HS-27A (cell line): ENCODE measurements around the gene OSBPL2.

Source experiments
- DNase-seq: peaks from one replicate; pipeline ENCODE4 v3.0.0-alpha.2; 2012; ENCODE audit warnings: low read depth, missing footprints

Gene OSBPL2

GRCh38 chr20:62206388-62206775 lies 31.9 kb upstream of the OSBPL2 start:
- DNase-seq = no peak

GRCh38 chr20:62208061-62208794 lies 30.1 kb upstream of the OSBPL2 start:
- no peak for DNase-seq

GRCh38 chr20:62208795-62209755 lies 29.2 kb upstream of the OSBPL2 start:
- no peak for DNase-seq

- DNase-seq = no peak
Observed at GRCh38 chr20:62209850-62210495, 28.3 kb upstream of the OSBPL2 start.

GRCh38 chr20:62210496-62210855 lies 27.8 kb upstream of the OSBPL2 start:
- DNase-seq = no peak

GRCh38 chr20:62211216-62211615 lies 27.1 kb upstream of the OSBPL2 start:
- no peak for DNase-seq

- no peak for DNase-seq
Observed at GRCh38 chr20:62211769-62212288, 26.5 kb upstream of the OSBPL2 start.

GRCh38 chr20:62212299-62212698 lies 26.0 kb upstream of the OSBPL2 start:
- no peak for DNase-seq

GRCh38 chr20:62214067-62214466 lies 24.3 kb upstream of the OSBPL2 start:
- no peak for DNase-seq

- DNase-seq = no peak
Observed at GRCh38 chr20:62215020-62215990, 23.0 kb upstream of the OSBPL2 start.

GRCh38 chr20:62215991-62216635 lies 22.2 kb upstream of the OSBPL2 start:
- DNase-seq = no peak

GRCh38 chr20:62216636-62217566 lies 21.4 kb upstream of the OSBPL2 start:
- DNase-seq = no peak

GRCh38 chr20:62217913-62218773 lies 20.2 kb upstream of the OSBPL2 start:
- DNase-seq = no peak

GRCh38 chr20:62219101-62219991 lies 19.0 kb upstream of the OSBPL2 start:
- no peak for DNase-seq

GRCh38 chr20:62219992-62220665 lies 18.2 kb upstream of the OSBPL2 start, which contains the start of gene HRH3:
TSS of gene HRH3 (minus strand) at chr20:62220278. CDS start at chr20:62219970, 308 bp downstream.
- no peak for DNase-seq

GRCh38 chr20:62220666-62221568 lies 17.4 kb upstream of the OSBPL2 start:
- no peak for DNase-seq
